Measurements from ENCODE around the gene MED12L.

The MED12L gene

DNA sequence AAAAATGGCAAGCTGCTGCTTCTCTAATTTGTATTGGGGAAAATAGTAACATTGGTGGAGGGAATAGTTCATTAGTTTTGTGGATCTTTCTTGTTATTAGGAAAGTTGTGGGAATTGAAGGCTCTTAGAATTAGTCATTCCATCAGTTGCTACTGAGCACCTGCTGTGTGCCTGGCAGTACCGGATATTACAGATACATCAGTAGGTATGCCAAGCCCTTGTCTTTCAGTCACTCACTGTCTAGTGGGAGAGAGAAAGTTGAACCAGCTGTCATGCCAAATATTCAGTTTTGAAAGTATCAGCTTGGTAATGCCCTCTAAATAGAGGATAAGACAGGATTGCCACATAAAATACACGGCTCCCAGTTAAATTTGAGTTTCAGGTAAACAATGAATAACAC is 342.9 kb downstream of the MED12L start:
- no peak for DNase-seq
- Histone ChIP-seq H3K27me3 (replicated peaks; ENCODE audit: control insufficient read depth, insufficient read depth, low read length, poor library complexity, severe bottlenecking) (no peaks in the 10 kb centered on the region), H3K9me3 (ENCODE audit: control insufficient read depth, low read length) (no peaks in the 10 kb centered on the region), H3K36me3 (ENCODE audit: control insufficient read depth, insufficient read depth, low read length) (no peaks in the 10 kb centered on the region), H3K4me1 (ENCODE audit: control insufficient read depth, insufficient read depth, low read length, poor library complexity, severe bottlenecking) (no peaks in the 10 kb centered on the region), H3K27ac (ENCODE audit: insufficient read depth, low read length, poor library complexity, severe bottlenecking) (no peak overlapping the region), H3K4me3 (ENCODE audit: insufficient read depth, low read depth, low read length, poor library complexity, severe bottlenecking) (no peak overlapping the region)

DNA sequence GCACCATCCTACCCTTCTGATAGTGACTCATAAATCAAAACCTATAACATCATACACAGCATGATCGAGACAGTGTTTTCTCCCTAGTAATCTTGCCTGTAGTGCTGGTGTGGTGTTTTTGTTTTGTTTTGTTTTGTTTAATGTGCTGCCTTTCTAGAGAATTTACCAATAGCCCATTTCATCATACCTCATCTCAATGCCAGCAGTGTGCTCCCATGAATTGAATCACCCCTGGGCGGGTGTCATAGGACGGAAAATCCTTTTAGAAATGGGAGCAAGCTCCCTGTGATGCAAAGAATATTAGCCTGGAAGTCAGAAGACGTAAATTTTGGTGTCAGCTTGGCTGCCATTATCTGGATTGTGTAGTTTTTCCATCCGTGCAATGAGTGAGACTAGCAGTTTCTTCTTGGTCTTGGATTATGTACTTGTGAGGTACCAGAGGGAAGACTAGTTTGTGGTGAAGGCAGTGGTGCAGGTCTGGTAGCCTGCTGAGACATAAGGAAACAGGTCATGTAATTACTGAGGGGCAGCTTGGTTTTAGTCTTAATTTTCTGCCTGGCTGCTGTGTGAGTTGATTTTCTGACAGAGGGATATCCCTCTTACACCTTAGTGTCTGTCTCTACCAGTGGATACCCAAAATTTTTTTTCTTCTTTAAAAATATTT is 345.5 kb downstream of the MED12L start:
- Histone ChIP-seq H3K4me1 (ENCODE audit: control insufficient read depth, insufficient read depth, low read length, poor library complexity, severe bottlenecking) (no peaks in the 10 kb centered on the region), H3K4me3 (ENCODE audit: insufficient read depth, low read depth, low read length, poor library complexity, severe bottlenecking) (no peak overlapping the region), H3K36me3 (ENCODE audit: control insufficient read depth, insufficient read depth, low read length) (no peaks in the 10 kb centered on the region), H3K27me3 (replicated peaks; ENCODE audit: control insufficient read depth, insufficient read depth, low read length, poor library complexity, severe bottlenecking) (no peaks in the 10 kb centered on the region), H3K27ac (ENCODE audit: insufficient read depth, low read length, poor library complexity, severe bottlenecking) (no peak overlapping the region), H3K9me3 (ENCODE audit: control insufficient read depth, low read length) (no peaks in the 10 kb centered on the region)
- no peak for DNase-seq

DNA sequence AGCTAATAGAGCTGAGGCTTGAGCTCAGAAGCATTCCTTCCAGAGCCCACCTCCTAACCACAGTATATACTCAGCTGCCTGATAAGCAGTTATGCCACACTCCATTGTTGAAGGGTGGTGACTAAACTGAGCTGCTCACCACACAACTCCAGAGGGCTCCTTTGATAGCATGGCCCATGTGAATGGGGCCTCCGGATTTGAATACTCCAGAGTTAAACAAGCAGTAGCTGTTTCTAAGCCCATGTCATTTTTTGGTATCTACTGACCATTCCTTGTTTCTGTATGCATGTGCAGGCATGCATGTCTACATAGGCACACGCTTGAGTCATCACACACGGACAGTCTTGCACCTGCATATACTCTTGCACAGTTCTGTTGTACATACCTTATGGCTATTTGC is 346.5 kb downstream of the MED12L start:
- no peaks in the 10 kb centered on the region for H3K36me3 ChIP-seq (ENCODE audit: control insufficient read depth, insufficient read depth, low read length)
- no peak overlapping the region for H3K27ac ChIP-seq (ENCODE audit: insufficient read depth, low read length, poor library complexity, severe bottlenecking)
- no peaks in the 10 kb centered on the region for H3K4me1 ChIP-seq (ENCODE audit: control insufficient read depth, insufficient read depth, low read length, poor library complexity, severe bottlenecking)
- H3K4me3 ChIP-seq (ENCODE audit: insufficient read depth, low read depth, low read length, poor library complexity, severe bottlenecking) = no peak overlapping the region
- H3K27me3 ChIP-seq (replicated peaks; ENCODE audit: control insufficient read depth, insufficient read depth, low read length, poor library complexity, severe bottlenecking) = no peaks in the 10 kb centered on the region
- DNase-seq = no peak
- no peaks in the 10 kb centered on the region for H3K9me3 ChIP-seq (ENCODE audit: control insufficient read depth, low read length)

DNA sequence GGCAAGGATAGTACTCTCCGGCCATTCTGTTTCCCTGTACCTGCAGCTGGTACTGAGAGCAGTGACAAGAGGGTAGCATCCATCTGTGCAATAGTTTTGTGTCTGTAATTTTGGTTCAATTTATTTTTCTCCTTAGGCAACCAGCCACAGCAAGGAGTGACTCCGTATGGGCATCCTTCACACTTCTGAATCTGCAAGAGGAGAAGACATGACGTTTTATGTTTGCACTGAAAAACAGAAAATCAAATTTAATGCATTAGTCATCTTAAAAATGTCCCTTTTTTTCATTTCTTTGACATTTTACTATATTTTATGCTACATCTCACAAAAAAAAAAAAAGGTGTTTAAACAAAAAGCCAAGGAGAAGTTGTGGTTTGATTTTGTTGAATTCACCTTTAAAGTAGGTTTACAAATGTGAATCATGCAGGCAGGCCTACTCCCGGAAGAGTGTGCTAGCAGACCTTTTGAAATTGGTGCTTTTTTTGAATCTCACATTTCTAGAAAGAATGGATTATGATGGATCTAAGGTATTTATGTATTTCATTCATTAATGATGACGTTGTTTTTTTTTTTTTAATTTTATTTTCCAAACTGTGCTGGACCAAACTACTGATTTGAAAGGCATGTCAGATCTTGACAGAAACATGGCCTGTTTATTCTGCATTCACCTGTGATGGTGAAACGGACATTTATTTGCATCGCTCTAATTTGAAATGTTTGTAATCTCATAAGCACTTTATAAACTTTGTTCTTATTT is 347.3 kb downstream of the MED12L start:
- H3K4me3 ChIP-seq (ENCODE audit: insufficient read depth, low read depth, low read length, poor library complexity, severe bottlenecking) = no peak overlapping the region
- H3K27ac ChIP-seq (ENCODE audit: insufficient read depth, low read length, poor library complexity, severe bottlenecking) = no peak overlapping the region
- H3K36me3 ChIP-seq (ENCODE audit: control insufficient read depth, insufficient read depth, low read length) = no peaks in the 10 kb centered on the region

DNA sequence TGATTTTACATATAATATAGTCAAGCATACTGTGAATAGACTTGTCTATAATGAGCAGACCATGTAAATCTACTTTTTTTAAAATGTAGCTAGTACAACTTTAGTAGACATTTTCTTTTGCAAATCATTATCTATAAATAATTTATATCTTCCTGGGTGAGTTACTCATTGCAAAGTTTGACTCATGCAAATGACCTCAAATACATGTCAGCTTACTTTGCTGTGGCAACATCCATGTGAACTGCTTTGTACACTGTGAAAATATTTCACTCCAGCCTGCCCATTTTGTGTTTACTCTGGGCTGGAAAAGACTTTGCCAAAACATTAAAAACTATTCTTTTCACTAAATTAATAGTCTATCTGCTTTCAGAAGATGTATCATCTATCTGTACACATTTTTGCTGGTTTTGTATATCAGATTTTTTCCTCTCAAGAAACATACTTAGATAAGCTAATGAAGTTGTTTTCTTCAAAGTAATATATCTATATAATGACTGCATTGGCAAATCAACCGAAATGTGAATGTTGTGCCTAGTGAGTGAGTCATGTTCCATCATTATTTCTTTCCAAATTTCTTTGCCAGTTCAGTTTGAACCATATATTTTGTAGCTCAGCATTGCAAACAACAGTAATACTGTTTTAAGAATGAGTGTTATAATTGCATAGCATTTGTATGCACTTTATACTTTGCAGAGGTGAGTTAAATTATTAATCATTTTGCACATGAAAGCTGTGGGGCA is 348.9 kb downstream of the MED12L start:
- no peaks in the 10 kb centered on the region for H3K36me3 ChIP-seq (ENCODE audit: control insufficient read depth, insufficient read depth, low read length)
- no peak overlapping the region for H3K27ac ChIP-seq (ENCODE audit: insufficient read depth, low read length, poor library complexity, severe bottlenecking)
- H3K4me3 ChIP-seq (ENCODE audit: insufficient read depth, low read depth, low read length, poor library complexity, severe bottlenecking) = no peak overlapping the region
- H3K9me3 ChIP-seq (ENCODE audit: control insufficient read depth, low read length) = no peaks in the 10 kb centered on the region
- no peaks in the 10 kb centered on the region for H3K27me3 ChIP-seq (replicated peaks; ENCODE audit: control insufficient read depth, insufficient read depth, low read length, poor library complexity, severe bottlenecking)
- no peak for DNase-seq
- no peaks in the 10 kb centered on the region for H3K4me1 ChIP-seq (ENCODE audit: control insufficient read depth, insufficient read depth, low read length, poor library complexity, severe bottlenecking)

More for the DNA sequence above, 347.3 kb downstream of the MED12L start:
- no peaks in the 10 kb centered on the region for H3K27me3 ChIP-seq (replicated peaks; ENCODE audit: control insufficient read depth, insufficient read depth, low read length, poor library complexity, severe bottlenecking)
- no peaks in the 10 kb centered on the region for H3K4me1 ChIP-seq (ENCODE audit: control insufficient read depth, insufficient read depth, low read length, poor library complexity, severe bottlenecking)
- no peak for DNase-seq
- H3K9me3 ChIP-seq (ENCODE audit: control insufficient read depth, low read length) = no peaks in the 10 kb centered on the region

DNA sequence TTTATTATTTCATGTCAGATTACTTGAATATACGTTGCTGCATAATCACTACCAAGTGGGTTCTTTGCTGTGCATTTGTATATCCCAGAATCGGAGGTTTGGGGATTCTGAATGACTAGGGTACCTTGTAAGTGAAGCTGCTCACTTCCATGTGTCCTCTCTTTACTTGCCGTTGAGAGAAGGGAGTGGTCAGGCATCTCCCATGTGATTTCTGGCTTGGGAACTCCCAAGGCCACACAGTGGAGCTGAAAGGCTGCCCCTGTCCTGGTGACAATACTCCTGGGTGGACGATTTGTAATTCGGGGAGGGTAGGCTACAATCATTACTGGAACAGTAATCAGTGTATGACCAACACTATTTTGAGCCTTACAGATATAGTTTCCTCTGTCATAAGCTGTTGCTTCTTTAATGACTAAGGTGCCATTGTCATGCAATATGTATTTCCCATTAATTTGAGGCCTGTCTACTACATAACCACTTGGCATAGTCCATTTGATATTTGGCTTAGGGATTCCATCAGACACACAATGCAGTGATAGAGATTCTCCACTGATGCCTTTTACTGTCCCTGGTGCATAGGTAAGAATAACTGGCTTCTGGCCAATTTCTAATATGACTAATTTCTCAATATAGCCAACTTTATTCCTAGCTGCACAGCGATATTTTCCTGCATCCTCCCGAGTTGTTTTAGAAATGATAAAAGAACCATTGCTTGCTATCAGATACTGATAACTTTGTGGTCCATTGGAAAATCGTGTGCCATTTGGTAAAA is 351.4 kb downstream of the MED12L start:
- Histone ChIP-seq H3K27me3 (replicated peaks; ENCODE audit: control insufficient read depth, insufficient read depth, low read length, poor library complexity, severe bottlenecking) (no peaks in the 10 kb centered on the region), H3K9me3 (ENCODE audit: control insufficient read depth, low read length) (no peaks in the 10 kb centered on the region), H3K4me1 (ENCODE audit: control insufficient read depth, insufficient read depth, low read length, poor library complexity, severe bottlenecking) (no peaks in the 10 kb centered on the region), H3K27ac (ENCODE audit: insufficient read depth, low read length, poor library complexity, severe bottlenecking) (no peak overlapping the region), H3K36me3 (ENCODE audit: control insufficient read depth, insufficient read depth, low read length) (no peaks in the 10 kb centered on the region), H3K4me3 (ENCODE audit: insufficient read depth, low read depth, low read length, poor library complexity, severe bottlenecking) (no peak overlapping the region)
- no peak for DNase-seq

DNA sequence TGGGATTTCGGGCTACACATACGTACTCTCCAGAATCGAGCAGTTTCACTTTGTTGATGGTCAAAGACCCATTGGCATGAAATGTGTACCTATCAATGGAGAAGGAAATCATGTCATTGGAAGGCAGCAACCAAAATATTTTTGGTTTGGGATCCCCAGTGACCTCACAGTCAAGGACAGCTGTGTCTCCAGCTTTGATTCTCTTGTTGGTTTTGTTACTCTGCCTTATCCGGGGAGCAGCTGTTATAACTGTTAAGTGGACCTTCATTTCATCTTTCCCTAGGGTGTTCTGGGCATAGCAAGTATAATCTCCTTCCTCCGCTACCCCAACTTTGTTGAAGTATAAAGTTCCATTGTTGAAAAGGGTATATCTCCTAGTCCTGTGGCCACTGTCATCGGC is 352.4 kb downstream of the MED12L start:
- H3K4me1 ChIP-seq (ENCODE audit: control insufficient read depth, insufficient read depth, low read length, poor library complexity, severe bottlenecking) = no peaks in the 10 kb centered on the region

DNA sequence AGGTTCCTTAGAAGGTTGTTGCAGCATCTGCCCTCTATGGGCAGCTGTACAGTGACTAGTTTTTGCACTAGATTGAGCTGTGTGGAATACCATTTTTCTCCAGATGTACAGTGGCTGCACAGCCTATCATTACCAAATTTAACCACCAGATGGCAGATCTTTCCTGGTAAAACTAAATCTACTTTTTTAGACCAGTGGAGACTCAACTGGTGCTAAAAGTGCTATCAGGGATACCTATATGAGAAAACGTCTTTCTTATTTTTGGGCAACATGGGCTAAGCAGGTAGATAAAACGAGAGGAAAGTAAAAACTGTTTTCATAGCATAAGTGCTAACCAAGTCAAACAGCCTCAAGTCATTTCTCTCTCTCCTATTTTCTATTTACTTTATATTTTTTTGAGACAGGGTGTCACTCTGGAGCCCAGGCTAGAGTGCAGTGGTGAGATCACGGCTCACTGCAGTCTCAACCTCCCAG is 354.2 kb downstream of the MED12L start:
- no peak for DNase-seq
- no peaks in the 10 kb centered on the region for H3K36me3 ChIP-seq (ENCODE audit: control insufficient read depth, insufficient read depth, low read length)
- H3K9me3 ChIP-seq (ENCODE audit: control insufficient read depth, low read length) = no peaks in the 10 kb centered on the region
- H3K4me1 ChIP-seq (ENCODE audit: control insufficient read depth, insufficient read depth, low read length, poor library complexity, severe bottlenecking) = no peaks in the 10 kb centered on the region
- no peak overlapping the region for H3K27ac ChIP-seq (ENCODE audit: insufficient read depth, low read length, poor library complexity, severe bottlenecking)
- H3K4me3 ChIP-seq (ENCODE audit: insufficient read depth, low read depth, low read length, poor library complexity, severe bottlenecking) = no peak overlapping the region
- no peaks in the 10 kb centered on the region for H3K27me3 ChIP-seq (replicated peaks; ENCODE audit: control insufficient read depth, insufficient read depth, low read length, poor library complexity, severe bottlenecking)

More for the DNA sequence above, 352.4 kb downstream of the MED12L start:
- Histone ChIP-seq H3K27me3 (replicated peaks; ENCODE audit: control insufficient read depth, insufficient read depth, low read length, poor library complexity, severe bottlenecking) (no peaks in the 10 kb centered on the region), H3K27ac (ENCODE audit: insufficient read depth, low read length, poor library complexity, severe bottlenecking) (no peak overlapping the region), H3K36me3 (ENCODE audit: control insufficient read depth, insufficient read depth, low read length) (no peaks in the 10 kb centered on the region), H3K4me3 (ENCODE audit: insufficient read depth, low read depth, low read length, poor library complexity, severe bottlenecking) (no peak overlapping the region), H3K9me3 (ENCODE audit: control insufficient read depth, low read length) (no peaks in the 10 kb centered on the region)
- DNase-seq = no peak

DNA sequence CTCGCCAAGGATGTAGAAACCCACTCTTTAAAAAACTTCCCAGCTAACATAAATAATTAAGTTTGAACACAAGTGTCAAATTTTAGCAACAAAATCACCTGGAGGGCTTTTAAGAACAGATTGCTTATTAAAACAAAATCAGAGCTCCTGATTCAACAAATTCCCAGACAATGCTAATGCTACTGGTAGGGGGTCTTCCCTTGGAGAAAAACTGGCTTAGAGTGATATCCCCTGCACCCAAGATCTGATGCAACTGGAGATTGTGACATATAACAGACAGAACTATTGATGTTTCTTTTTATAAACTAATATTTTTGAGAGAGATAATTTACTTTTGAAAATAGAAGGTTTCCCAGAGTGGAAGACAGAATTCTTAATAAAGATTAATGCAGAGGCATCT is 355.5 kb downstream of the MED12L start:
- no peak for DNase-seq
- Histone ChIP-seq H3K36me3 (ENCODE audit: control insufficient read depth, insufficient read depth, low read length) (no peaks in the 10 kb centered on the region), H3K4me3 (ENCODE audit: insufficient read depth, low read depth, low read length, poor library complexity, severe bottlenecking) (no peak overlapping the region), H3K27ac (ENCODE audit: insufficient read depth, low read length, poor library complexity, severe bottlenecking) (no peak overlapping the region), H3K27me3 (replicated peaks; ENCODE audit: control insufficient read depth, insufficient read depth, low read length, poor library complexity, severe bottlenecking) (no peaks in the 10 kb centered on the region), H3K4me1 (ENCODE audit: control insufficient read depth, insufficient read depth, low read length, poor library complexity, severe bottlenecking) (no peaks in the 10 kb centered on the region), H3K9me3 (ENCODE audit: control insufficient read depth, low read length) (no peaks in the 10 kb centered on the region)
